Measurements from ENCODE around the gene CENPP.

CENPP gene

DNA sequence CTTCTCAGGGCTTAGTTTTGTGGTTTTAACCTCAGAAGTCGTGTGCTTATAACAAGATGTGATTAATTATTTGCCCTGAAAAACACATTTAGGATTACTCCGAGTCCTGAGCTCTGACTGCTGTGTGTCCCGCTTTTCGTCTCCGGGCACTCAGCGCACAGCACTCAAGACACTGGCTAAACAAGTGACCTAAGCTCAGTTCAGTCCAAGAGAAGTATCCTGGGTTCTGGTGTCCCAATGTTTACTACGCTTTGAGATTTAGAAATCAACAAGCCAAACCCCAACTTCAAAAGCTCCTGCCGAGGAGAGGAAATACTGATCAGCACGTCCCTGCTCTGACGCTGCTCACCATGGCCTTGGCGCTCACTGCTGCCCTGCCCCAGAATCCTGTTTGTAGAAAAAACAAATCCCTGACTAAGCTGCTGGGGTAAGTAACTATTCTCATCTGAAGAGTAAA, 290.9 kb downstream of the CENPP start:
- TF ChIP-seq GATA3 (IDR thresholded peaks at IDR 0.05; ENCODE audit: low read depth, low read length) (no peak), GATA2 (IDR thresholded peaks at IDR 0.05; ENCODE audit: low read depth, low read length) (no peak)

GRCh38 chr9:92617195-92617813, 291.6 kb downstream of the CENPP start:
- TF ChIP-seq GATA2 (IDR thresholded peaks at IDR 0.05; ENCODE audit: low read depth, low read length) (no peak), GATA3 (IDR thresholded peaks at IDR 0.05; ENCODE audit: low read depth, low read length) (no peak)

GRCh38 chr9:92617951-92618510, 292.3 kb downstream of the CENPP start:
- TF ChIP-seq GATA2 (IDR thresholded peaks at IDR 0.05; ENCODE audit: low read depth, low read length) (no peak), GATA3 (IDR thresholded peaks at IDR 0.05; ENCODE audit: low read depth, low read length) (no peak)

GRCh38 chr9:92618633-92619225, 293.0 kb downstream of the CENPP start:
- TF ChIP-seq GATA2 (IDR thresholded peaks at IDR 0.05; ENCODE audit: low read depth, low read length) (no peak), GATA3 (IDR thresholded peaks at IDR 0.05; ENCODE audit: low read depth, low read length) (no peak)

DNA sequence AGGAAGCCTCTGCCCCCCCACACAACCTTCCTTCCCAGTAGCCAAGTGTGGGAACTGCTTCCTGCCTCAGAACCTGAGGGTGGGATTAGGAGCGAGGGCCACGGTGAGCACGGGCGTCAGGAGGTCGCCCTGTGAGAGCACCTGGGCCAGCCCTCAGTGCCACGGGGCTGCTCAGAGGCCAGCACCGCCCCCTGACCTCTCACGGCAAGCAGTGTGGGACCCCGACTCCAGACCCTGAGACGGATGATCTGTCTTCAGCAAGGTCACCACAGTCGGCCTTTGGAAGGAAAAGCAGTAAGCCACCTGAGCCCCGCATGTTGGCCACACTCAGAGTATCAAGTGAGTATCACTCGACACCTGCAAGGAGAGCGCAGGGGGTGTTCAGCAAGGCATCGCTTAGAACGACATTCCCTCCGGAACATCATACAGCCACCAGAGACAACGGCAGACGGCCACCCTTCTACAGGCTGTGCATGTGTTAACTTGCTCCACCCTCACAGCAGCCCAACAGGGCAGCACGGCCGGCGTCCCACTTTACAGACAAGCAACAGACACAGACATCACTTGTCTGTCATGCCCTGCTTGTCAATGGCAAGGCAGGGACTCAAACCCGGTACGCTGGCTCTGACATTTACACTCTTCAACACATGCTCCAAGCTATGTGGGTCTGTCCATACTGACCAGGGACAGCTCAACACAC, 294.0 kb downstream of the CENPP start:
- TF ChIP-seq GATA3 (IDR thresholded peaks at IDR 0.05; ENCODE audit: low read depth, low read length) (no peak), GATA2 (IDR thresholded peaks at IDR 0.05; ENCODE audit: low read depth, low read length) (no peak)

GRCh38 chr9:92620845-92621244, 295.1 kb downstream of the CENPP start:
- no peak for TF ChIP-seq GATA3 (IDR thresholded peaks at IDR 0.05; ENCODE audit: low read depth, low read length)
- TF ChIP-seq GATA2 (IDR thresholded peaks at IDR 0.05; ENCODE audit: low read depth, low read length) = no peak

DNA sequence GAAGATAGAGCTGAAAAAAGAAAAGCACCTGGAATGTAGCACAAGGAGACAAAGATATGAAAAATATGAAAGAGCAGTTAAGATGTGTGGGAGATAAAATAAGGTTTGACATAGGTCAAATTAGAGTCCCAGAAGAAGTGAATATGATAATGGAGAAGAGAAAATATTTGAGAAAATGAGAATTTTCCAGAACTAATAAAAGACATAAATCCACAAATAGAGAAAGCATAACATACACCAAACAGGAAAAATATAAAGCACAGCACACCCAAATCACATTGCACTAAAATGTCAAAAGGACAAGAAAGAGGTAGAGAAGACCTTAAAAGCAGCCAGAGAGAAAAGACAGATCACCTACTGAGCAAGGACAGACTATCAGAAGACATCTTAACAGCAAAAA, 300.7 kb downstream of the CENPP start:
- TF ChIP-seq GATA3 (IDR thresholded peaks at IDR 0.05; ENCODE audit: low read depth, low read length) = no peak
- TF ChIP-seq GATA2 (IDR thresholded peaks at IDR 0.05; ENCODE audit: low read depth, low read length) = no peak

- no peak for TF ChIP-seq GATA3 (IDR thresholded peaks at IDR 0.05; ENCODE audit: low read depth, low read length)
- TF ChIP-seq GATA2 (IDR thresholded peaks at IDR 0.05; ENCODE audit: low read depth, low read length) = no peak
Observed at GRCh38 chr9:92627651-92628050, 301.9 kb downstream of the CENPP start.

DNA sequence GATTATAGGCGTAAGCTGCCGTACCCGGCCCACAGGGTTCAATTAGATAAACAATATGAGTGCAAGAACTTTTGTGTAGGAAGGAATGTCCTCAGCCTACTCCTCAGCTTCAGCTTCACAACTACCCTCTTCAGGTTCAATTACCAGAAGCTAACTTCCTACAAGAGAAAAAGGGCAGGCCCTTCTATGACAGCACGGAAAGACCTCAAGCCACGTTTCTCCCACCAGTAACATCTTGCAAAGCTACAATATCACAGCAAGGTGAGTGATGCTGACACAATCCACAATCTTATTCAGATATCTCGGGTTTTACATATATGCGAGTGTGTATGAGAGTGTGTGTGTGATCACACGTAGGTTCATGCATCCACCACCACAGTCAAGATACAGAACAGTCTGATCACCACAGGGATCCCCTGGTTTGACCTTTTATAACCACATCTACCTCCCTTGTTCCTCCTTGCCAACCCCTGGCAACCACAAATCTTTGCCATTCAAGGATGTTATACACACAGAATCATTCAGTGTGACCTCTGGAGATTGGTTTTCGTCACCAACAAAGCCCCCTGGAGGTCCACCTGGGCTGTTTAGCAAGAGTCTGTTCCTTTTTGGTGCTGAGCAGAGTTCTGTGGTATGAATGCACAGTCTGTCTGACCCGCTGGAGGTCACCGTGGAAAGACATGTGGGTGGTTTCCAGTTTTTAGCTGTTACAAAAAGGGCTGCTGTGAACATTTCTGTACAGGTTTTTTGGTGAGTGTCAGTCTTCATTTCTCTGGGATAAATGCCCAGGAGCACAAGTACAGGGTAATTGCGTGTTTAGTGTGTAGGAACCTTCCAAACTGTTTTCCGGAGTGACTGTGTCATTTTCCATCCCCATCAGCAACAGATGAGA, 305.9 kb downstream of the CENPP start:
- TF ChIP-seq GATA2 (IDR thresholded peaks at IDR 0.05; ENCODE audit: low read depth, low read length) = no peak
- no peak for TF ChIP-seq GATA3 (IDR thresholded peaks at IDR 0.05; ENCODE audit: low read depth, low read length)

DNA sequence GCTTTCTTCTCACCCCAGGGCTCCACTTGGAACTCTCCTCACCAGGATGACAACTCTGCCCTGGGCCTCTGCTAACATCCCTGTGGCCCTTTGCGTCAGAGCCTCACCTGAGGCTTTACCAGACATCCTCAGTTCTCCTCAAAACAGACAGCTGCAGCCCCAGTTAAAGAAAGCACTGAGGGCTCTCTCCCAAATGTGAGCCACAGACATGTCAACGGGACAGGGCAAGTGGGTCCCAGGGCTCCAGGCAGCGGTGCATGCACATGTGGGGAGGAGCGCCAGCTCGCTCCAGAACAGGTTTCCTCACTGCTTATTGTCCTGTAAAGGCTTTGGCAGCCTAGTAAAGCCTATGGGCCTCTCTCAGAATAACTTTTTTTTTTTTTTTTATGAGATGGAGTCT, 306.9 kb downstream of the CENPP start:
- no peak for TF ChIP-seq GATA2 (IDR thresholded peaks at IDR 0.05; ENCODE audit: low read depth, low read length)
- no peak for TF ChIP-seq GATA3 (IDR thresholded peaks at IDR 0.05; ENCODE audit: low read depth, low read length)

DNA sequence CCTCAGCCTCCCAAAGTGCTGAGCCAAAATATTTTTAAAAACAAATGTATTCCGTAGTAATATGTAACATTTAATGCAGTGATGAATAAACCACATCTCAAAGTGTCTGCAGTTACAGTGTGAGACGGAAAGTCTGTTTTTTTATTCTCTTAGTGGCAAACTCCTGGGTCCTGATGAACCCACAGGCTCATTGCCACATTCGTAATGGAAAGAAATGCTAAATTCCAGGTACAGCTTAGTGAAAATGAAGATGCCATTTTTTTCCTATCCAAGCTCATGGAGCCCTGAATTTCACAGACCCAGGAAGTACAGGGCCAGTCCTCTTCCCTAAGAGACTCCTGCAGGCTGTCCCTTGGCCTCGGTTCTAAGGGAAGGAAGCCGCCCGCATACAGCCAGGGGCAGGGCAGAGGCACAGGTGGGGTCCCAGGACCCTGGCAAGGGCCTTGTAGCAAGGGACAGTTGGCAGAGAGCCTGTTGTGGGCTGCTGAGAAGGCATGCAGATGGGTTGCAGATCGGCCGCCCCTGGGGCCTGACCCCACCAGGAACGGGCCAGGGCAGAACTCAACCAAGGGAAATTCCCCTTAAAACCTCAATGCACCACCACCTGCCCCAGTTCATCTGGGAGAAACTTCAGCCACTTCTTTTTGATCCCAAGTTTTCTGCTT, 308.0 kb downstream of the CENPP start:
- no peak for TF ChIP-seq GATA2 (IDR thresholded peaks at IDR 0.05; ENCODE audit: low read depth, low read length)
- no peak for TF ChIP-seq GATA3 (IDR thresholded peaks at IDR 0.05; ENCODE audit: low read depth, low read length)

DNA sequence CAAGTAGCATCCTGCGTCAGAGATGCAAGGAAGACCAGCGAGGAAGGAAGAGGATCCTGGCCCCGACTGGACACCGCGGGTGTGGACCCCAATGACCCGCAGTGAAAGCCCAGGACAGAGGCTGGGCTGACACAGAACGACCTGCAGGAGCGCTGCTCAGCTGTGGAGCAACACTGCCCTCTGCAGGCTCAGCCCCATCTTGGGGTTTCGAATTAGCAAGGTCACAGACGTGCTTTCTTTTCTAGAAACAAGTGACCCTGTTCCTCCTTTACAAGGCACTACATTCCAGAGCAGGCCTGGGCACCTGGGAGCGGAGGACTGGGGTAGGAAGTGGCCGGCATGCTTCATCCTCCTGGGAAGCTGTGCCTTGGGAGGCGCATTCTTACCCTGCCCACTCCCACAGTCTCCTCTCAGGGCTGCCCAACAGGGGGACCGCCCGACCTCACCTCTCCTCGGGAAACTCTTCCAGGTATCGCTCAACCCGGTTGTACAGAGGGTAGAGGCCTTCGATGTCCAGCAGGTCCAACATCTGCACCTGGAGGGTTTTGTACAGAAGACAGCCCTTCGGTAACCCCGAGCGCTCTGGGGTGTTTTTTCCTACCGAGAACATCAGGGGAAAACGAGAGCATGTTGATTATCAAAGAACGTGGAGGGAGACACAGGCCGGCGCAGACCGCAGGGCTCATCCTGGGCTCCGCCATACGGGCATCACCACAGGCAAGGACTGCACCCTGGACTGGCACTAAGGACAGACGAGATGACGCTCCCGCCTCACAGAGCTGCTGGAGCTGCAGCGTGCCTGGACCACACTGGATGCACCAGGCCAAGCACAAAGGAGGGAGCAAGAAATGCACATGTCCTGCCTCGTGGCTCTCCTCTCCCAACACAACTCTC, 309.2 kb downstream of the CENPP start:
- TF ChIP-seq GATA3 (IDR thresholded peaks at IDR 0.05; ENCODE audit: low read depth, low read length) (no peak), GATA2 (IDR thresholded peaks at IDR 0.05; ENCODE audit: low read depth, low read length) (no peak)

Measured in SH-SY5Y (cell line).